ENCODE data around the gene GRB2. TPM values are rescaled to one million over a fixed set of nuclear protein-coding genes. Genes with fewer than 3 reads are reported as not detected.

GRB2 gene
- total RNA-seq, 1 donor from 2014 or later: 95.0 TPM

DNA sequence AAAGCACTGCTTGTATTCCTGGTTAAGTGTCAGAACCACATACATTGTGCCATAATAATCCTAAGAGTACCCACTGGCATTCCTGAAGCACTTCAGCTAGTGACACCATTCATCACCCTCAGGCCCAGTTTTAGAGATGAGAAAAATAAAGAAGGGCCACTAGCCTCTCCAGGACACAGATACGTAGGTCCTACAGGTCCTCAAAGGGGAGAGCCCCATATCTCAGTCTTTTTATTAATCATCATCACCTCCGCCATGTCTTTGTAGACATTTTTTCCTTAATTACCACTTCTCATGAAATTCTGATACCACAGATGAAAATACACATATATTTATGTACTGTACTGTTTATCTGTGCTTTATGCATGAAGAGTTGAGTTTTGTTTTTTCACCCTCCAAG is 43.5 kb downstream of the GRB2 start:
- Mint-ChIP-seq H3K27me3 (ENCODE audit: unreplicated experiment) (no peaks in the 10 kb centered on the region), H3K4me1 (ENCODE audit: unreplicated experiment) (peaks cover 23% of the 10 kb centered on the region), H3K4me3 (ENCODE audit: unreplicated experiment) (no peak overlapping the region), H3K36me3 (ENCODE audit: low read depth, unreplicated experiment) (no peaks in the 10 kb centered on the region), H3K9me3 (ENCODE audit: unreplicated experiment) (no peaks in the 10 kb centered on the region), H3K27ac (ENCODE audit: unreplicated experiment) (no peak overlapping the region)
- DNase-seq (ENCODE audit: low spot score): no peak
- TF ChIP-seq, protein P1, sequence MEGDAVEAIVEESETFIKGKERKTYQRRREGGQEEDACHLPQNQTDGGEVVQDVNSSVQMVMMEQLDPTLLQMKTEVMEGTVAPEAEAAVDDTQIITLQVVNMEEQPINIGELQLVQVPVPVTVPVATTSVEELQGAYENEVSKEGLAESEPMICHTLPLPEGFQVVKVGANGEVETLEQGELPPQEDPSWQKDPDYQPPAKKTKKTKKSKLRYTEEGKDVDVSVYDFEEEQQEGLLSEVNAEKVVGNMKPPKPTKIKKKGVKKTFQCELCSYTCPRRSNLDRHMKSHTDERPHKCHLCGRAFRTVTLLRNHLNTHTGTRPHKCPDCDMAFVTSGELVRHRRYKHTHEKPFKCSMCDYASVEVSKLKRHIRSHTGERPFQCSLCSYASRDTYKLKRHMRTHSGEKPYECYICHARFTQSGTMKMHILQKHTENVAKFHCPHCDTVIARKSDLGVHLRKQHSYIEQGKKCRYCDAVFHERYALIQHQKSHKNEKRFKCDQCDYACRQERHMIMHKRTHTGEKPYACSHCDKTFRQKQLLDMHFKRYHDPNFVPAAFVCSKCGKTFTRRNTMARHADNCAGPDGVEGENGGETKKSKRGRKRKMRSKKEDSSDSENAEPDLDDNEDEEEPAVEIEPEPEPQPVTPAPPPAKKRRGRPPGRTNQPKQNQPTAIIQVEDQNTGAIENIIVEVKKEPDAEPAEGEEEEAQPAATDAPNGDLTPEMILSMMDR (IDR thresholded peaks at IDR 0.05; ENCODE audit: unreplicated experiment): no peak

DNA sequence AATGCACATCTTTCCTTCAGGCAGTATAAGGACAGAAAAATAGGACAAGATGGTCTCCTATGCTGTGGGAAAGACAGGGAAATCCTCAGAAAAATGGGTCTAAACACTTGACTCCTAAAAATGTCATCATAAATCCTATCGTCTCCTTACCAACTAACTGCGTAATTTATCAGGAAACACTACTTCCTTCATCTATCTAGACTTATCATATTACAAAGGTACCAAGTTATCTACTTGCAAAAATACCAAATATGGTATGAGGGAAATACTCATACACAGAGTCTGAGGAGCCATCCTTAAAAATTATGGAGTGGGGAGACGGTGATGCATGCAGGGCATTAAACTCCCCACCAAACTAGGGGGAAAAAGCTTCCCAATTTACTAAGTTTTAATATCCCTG is 44.1 kb downstream of the GRB2 start:
- Mint-ChIP-seq H3K4me3 (ENCODE audit: unreplicated experiment) (no peak overlapping the region), H3K9me3 (ENCODE audit: unreplicated experiment) (no peaks in the 10 kb centered on the region), H3K4me1 (ENCODE audit: unreplicated experiment) (peaks cover 30% of the 10 kb centered on the region), H3K36me3 (ENCODE audit: low read depth, unreplicated experiment) (peaks cover 3% of the 10 kb centered on the region), H3K27ac (ENCODE audit: unreplicated experiment) (peak overlapping the region; percentile 53), H3K27me3 (ENCODE audit: unreplicated experiment) (no peaks in the 10 kb centered on the region)
- DNase-seq (ENCODE audit: low spot score): no peak
- TF ChIP-seq, protein P1 (IDR thresholded peaks at IDR 0.05; ENCODE audit: unreplicated experiment): no peak

DNA sequence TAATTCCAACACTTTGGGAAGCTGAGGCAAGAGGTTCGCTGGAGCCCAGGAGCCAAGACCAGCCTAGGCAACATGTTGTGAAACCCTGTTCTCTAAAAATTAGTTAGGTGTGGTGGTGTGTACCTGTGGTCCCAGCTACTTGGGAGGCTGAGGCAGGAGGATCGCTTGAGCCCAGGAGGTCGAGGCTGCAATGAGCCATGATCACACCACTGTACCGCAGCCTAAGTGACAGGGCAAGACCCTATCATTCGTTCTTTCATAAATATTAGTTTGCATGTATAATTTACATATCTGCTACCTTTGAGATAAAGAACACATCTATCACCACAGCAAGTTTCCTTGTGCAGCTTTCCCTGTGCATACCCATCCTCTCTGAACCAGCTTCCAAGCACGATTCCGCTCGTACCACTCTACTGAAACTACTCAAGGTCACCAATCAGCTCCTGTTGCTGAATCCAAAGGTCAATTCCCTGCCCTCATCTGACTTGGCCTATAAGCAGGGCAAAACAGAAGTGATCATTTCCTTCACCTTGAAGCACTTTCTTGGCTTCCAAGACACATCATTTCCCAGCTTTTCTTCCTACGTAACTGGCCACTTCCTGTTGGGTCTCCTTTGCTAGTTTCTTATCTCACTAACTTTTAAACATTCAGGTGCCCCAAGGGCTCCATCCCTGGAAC is 49.1 kb downstream of the GRB2 start:
- Mint-ChIP-seq H3K27me3 (ENCODE audit: unreplicated experiment) (no peaks in the 10 kb centered on the region), H3K4me3 (ENCODE audit: unreplicated experiment) (no peak overlapping the region), H3K9me3 (ENCODE audit: unreplicated experiment) (no peaks in the 10 kb centered on the region), H3K27ac (ENCODE audit: unreplicated experiment) (peak overlapping the region; percentile 12), H3K4me1 (ENCODE audit: unreplicated experiment) (peaks cover 21% of the 10 kb centered on the region), H3K36me3 (ENCODE audit: low read depth, unreplicated experiment) (peaks cover 4% of the 10 kb centered on the region)
- DNase-seq (ENCODE audit: low spot score): no peak
- TF ChIP-seq, protein P1 (IDR thresholded peaks at IDR 0.05; ENCODE audit: unreplicated experiment): no peak

DNA sequence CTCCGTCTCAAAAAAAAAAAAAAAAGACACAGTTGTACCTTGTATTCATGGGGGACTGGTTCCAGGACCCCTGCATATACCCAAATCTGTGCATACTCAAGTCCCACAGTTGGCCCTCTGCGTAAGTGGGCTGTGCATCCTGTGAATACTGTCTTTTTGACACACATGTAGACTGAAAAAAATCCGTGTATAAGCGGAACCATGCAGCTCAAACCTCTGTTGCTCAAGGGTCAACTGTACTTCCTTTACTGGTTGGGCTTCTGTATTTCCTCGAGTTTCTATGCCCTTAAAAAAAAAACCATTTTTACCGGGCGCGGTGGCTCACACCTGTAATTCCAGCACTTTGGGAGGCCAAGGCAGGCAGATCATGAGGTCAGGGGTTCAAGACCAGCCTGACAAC is 52.3 kb downstream of the GRB2 start:
- Mint-ChIP-seq H3K36me3 (ENCODE audit: low read depth, unreplicated experiment) (peaks cover 4% of the 10 kb centered on the region), H3K4me1 (ENCODE audit: unreplicated experiment) (peaks cover 18% of the 10 kb centered on the region), H3K27me3 (ENCODE audit: unreplicated experiment) (no peaks in the 10 kb centered on the region), H3K4me3 (ENCODE audit: unreplicated experiment) (no peak overlapping the region), H3K9me3 (ENCODE audit: unreplicated experiment) (no peaks in the 10 kb centered on the region), H3K27ac (ENCODE audit: unreplicated experiment) (no peak overlapping the region)
- TF ChIP-seq, protein P1 (IDR thresholded peaks at IDR 0.05; ENCODE audit: unreplicated experiment): no peak
- no peak for DNase-seq (ENCODE audit: low spot score)

DNA sequence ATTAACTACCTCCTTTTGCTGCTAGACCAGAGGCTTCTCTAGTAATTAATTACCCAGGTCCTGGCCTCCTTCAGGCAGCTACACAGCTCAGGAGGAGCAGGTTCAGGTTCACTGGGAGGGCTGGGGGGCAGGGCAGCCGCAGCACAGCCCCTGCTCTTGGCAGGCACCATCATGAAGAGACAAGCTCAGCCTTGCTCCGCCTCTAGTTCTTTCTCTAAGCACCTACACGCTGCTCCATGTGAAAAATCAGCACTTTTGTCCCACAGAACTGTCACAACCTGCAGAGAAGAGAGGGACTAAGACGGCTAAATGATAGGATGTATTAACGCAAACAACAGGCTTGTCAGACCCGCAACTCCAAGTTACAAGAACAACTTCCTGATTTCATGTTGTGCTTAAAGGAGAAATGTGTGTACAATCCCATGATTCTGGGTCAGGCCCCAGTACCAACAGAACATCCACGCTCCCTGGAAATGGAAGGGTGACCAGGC is 53.4 kb downstream of the GRB2 start:
- TF ChIP-seq, protein P1 (IDR thresholded peaks at IDR 0.05; ENCODE audit: unreplicated experiment): no peak
- Mint-ChIP-seq H3K27ac (ENCODE audit: unreplicated experiment) (no peak overlapping the region), H3K36me3 (ENCODE audit: low read depth, unreplicated experiment) (peaks cover 4% of the 10 kb centered on the region), H3K9me3 (ENCODE audit: unreplicated experiment) (no peaks in the 10 kb centered on the region), H3K4me3 (ENCODE audit: unreplicated experiment) (no peak overlapping the region), H3K4me1 (ENCODE audit: unreplicated experiment) (peaks cover 20% of the 10 kb centered on the region), H3K27me3 (ENCODE audit: unreplicated experiment) (peaks cover 2% of the 10 kb centered on the region)
- DNase-seq (ENCODE audit: low spot score): no peak

All from endothelial cell (in vitro differentiated cells).